K562 (cell line): ENCODE data around the gene DPH2. TPM values are rescaled to one million over a fixed set of nuclear protein-coding genes. Genes with fewer than 3 reads are reported as not detected.

Experiments
- BHLHE40 ChIP-seq: IDR thresholded peaks from 2 replicates; pipeline ENCODE4 v1.6.1; 2011; ENCODE audit warnings: low read length, improper control_type of control experiment
- C11orf30 ChIP-seq: fragments of 450-650 bp; IDR thresholded peaks from 2 replicates; pipeline ENCODE4 v1.6.1; 2016; ENCODE audit warnings: low read depth, mild to moderate bottlenecking
- E2F3 ChIP-seq: fragments of 250-450 bp; sonication (Bioruptor Pico); IDR thresholded peaks from 2 replicates; pipeline ENCODE4 v1.4.0; 2020; ENCODE audit warnings: mild to moderate bottlenecking
- EGR1 ChIP-seq: fragments of 450-650 bp; conservative IDR thresholded peaks from 2 replicates; pipeline ENCODE4 v1.6.1; 2017; ENCODE audit warnings: mild to moderate bottlenecking
- KDM5B ChIP-seq: fragments of 200-600 bp; sonication (generic); IDR thresholded peaks from 2 replicates; pipeline ENCODE4 v1.6.1; 2012; ENCODE audit warnings: low read depth, mild to moderate bottlenecking, moderate library complexity, low read length, control low read depth, inconsistent platforms; ENCODE audit not compliant: insufficient replicate concordance
- MAFG ChIP-seq: fragments of 450-650 bp; conservative IDR thresholded peaks from 2 replicates; pipeline ENCODE4 v1.6.1; 2016; ENCODE audit warnings: missing genetic modification characterization, missing compliant biosample characterization
- MCM5 ChIP-seq: fragments of 450-650 bp; IDR thresholded peaks from 2 replicates; pipeline ENCODE4 v1.6.1; 2016; ENCODE audit warnings: low read depth
- NFIX ChIP-seq: fragments of 250-450 bp; sonication (Bioruptor Pico); IDR thresholded peaks from 2 replicates; pipeline ENCODE4 v1.4.0; 2020; ENCODE audit warnings: low read depth, mild to moderate bottlenecking, moderate library complexity
- RFX1 ChIP-seq: fragments of 450-650 bp; IDR thresholded peaks from 2 replicates; pipeline ENCODE4 v1.6.1; 2016; ENCODE audit warnings: mild to moderate bottlenecking, moderate library complexity
- ZMIZ1 ChIP-seq, 2 experiments: fragments of 150-350 bp in 1 of 2; IDR thresholded peaks; 2 replicates each; pipeline ENCODE4 v1.6.1; 2012 to 2016; ENCODE audit warnings: low read depth in 2 of 2, low read length in 2 of 2, mild to moderate bottlenecking in 1 of 2, moderate library complexity in 1 of 2
- ZNF318 ChIP-seq, 2 experiments: fragments of 450-650 bp; IDR thresholded peaks; 2 replicates each; pipeline ENCODE4 v1.6.1; 2016; ENCODE audit warnings: mild to moderate bottlenecking in 2 of 2, borderline replicate concordance in 1 of 2, low read depth in 1 of 2, moderate library complexity in 1 of 2
- ZNF512 ChIP-seq: IDR thresholded peaks from 2 replicates; pipeline ENCODE4 v1.6.1; 2016; ENCODE audit warnings: missing genetic modification characterization, missing compliant biosample characterization
- ZNF655 ChIP-seq: fragments of 250-450 bp; sonication (Bioruptor Pico); IDR thresholded peaks from 2 replicates; pipeline ENCODE4 v1.5.0; 2021
- polyA plus RNA-seq, 8 experiments: library from polyadenylated mRNA; depleted of rRNA in 4 of 8; stranded (reverse) in 5 of 8; unstranded in 3 of 8; fragments of >200 nt; fragmentation: Nextera tagmentation in 2 of 8; fragmentation: Illumina TruSeq in 1 of 8; extraction: Ambion mirVana in 2 of 8; extraction: Trizol in 1 of 8; gene quantifications; 2 replicates each; pipeline versions ENCODE4 v1.2.1 to v1.2.3, GENCODE V29; 2011 to 2014; ENCODE audit warnings: inconsistent platforms in 1 of 8, missing spikeins in 1 of 8
- total RNA-seq, 7 experiments: library from RNA; depleted of rRNA in 6 of 7; stranded (reverse); fragments of >200 nt in 6 of 7; fragmentation: Illumina TruSeq in 2 of 7; extraction: Trizol in 2 of 7; gene quantifications; 2 replicates each; pipeline versions ENCODE4 v1.2.1 to v1.2.3, GENCODE V29; 2011 to 2021; ENCODE audit warnings: low replicate concordance in 1 of 7

DPH2 gene
- total and polyA plus RNA-seq, 9 of the 15 experiments (the other 6 are each of a cell fraction or from before 2014, with no cell fraction given) = 17.9 to 94.1 (median 68.1) TPM

- TF ChIP-seq ZNF318 (IDR thresholded peaks at IDR 0.05; ENCODE audit: borderline replicate concordance in 1 of 2, low read depth in 1 of 2) (no peak), KDM5B (no peak), E2F3 (CRISPR knock-in tag) (no peak), C11orf30 (peak; percentile 61), BHLHE40 (no peak), MAFG (tag) (peak; percentile 31), RFX1 (no peak), ZMIZ1 (IDR thresholded peaks at IDR 0.05; ENCODE audit: low read depth in 2 of 2, low read length in 2 of 2) (no peak), EGR1 (no peak), ZNF655 (CRISPR knock-in tag) (no peak), ZNF512 (tag) (no peak), NFIX (no peak), MCM5 (no peak)
Measured at GRCh38 chr1:44021581-44022321, 51.9 kb downstream of the DPH2 start (continued).
